KOPT-K1 (cell line): ENCODE data around the gene PLB1.

Source experiments
- H3K27ac ChIP-seq: fragments of 200-600 bp; sonication (generic); 2 replicates; pipeline ENCODE4 v1.5.1; 2016; ENCODE audit warnings: antibody characterized with exemption, mild to moderate bottlenecking, low read depth, low read length; ENCODE audit not compliant: poor library complexity, severe bottlenecking
- H3K36me3 ChIP-seq: fragments of 200-600 bp; sonication (generic); 2 replicates; pipeline ENCODE4 v1.5.1; 2017; ENCODE audit warnings: antibody characterized with exemption, mild to moderate bottlenecking, low read length, moderate library complexity; ENCODE audit not compliant: insufficient read depth
- H3K9me3 ChIP-seq: fragments of 200-600 bp; sonication (generic); 2 replicates; pipeline ENCODE4 v1.5.1; 2017; ENCODE audit warnings: antibody characterized with exemption, low read length, mild to moderate bottlenecking; ENCODE audit not compliant: insufficient read depth, poor library complexity, severe bottlenecking

The PLB1 gene

DNA sequence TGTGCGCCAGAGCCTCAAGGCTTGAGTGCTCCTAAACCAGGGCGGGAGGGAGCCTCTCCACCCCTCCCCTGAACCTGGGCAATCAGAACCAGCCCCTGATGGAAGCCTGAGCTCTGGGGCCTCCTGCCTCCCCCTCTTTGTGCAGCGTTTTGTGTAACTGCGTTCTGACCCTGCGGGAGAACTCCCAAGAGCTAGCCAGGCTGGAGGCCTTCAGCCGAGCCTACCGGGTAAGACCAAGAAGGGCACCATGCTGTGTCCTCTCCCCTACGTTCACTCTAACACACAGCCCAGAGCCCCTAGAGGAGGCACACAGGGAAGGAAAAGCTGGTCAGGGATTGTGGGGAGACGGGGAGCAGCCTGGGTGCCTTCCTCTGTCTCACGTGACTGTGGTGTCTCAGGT lies 108.0 kb downstream of the PLB1 start:
- Histone ChIP-seq H3K27ac (no peak overlapping the region), H3K9me3 (no peaks in the 10 kb centered on the region), H3K36me3 (no peaks in the 10 kb centered on the region)

GRCh38 chr2:28604284-28604843 lies 108.5 kb downstream of the PLB1 start:
- Histone ChIP-seq H3K27ac (no peak overlapping the region), H3K36me3 (no peaks in the 10 kb centered on the region), H3K9me3 (no peaks in the 10 kb centered on the region)

DNA sequence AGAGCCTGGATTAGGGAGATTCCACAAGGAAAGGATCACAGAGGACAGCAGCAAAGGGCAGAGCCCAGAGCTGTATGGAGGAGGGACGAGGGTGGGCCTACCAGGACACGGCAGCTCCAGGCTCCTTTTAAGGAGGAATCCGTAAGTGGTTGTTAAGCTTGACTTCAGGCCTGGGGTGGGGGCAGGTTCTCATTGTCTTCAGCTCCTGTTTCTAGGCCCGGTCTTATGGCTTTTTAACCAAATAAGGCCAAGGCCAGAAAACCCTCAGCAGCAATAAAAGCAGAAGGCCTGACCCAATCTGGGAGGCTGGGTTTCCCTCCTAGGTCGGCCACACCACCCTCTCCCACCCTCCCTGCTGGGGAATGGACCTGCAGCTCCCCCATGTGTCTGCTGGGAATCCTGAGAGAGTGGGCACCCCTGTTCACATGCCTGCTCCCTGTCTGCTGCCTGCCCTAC lies 111.2 kb downstream of the PLB1 start:
- Histone ChIP-seq H3K27ac (no peak overlapping the region), H3K36me3 (no peaks in the 10 kb centered on the region), H3K9me3 (no peaks in the 10 kb centered on the region)

- Histone ChIP-seq H3K9me3 (no peaks in the 10 kb centered on the region), H3K36me3 (no peaks in the 10 kb centered on the region), H3K27ac (no peak overlapping the region)
These were observed 112.1 kb downstream of the PLB1 start for GRCh38 chr2:28607730-28608499.

DNA sequence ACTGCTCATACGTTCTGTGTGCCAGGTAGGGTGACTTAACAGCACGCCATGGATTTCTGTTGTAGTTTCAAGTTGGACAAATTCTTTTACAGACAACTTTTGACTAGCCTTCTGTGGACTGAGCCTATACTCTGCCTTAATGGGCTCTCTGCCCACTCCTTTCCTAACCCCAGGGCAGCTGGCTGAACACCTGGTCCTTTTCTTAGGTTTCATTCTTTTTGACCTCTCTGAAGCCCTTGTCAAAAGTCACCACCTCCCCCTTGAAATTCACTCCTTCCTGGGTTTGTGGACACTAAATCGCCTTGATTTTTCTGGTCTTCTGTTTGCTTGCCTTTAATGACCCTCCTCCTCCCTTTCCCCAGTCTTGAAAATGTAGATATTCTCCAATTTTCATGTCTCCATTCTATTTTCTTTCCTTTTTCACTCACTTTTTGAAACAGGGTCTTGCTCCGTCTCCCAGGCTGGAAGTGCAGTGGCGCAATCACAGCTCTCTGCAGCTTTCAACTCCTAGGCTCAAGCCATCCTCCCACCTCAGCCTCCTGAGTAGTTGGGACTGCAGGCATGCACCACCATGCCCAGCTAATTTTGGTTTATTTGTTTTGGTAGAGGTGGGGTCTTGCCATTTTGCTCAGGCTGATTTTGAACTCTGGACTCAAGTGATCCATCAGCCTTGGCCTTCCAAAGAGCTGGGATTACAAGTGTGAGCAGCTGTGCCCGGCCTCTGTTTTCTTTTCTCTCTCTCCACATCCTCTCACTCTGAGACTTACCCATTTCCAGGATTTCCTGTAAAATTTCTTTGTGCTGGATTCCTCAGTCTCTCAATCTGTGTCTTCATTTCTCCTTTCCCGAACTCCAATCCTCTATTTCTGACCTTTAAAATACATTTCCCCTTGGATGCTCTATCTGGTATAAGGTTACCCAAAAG lies 112.9 kb downstream of the PLB1 start:
- Histone ChIP-seq H3K27ac (no peak overlapping the region), H3K9me3 (no peaks in the 10 kb centered on the region), H3K36me3 (no peaks in the 10 kb centered on the region)

- H3K36me3 ChIP-seq, result no peaks in the 10 kb centered on the region
- no peak overlapping the region for H3K27ac ChIP-seq
These were observed 114.8 kb downstream of the PLB1 start for GRCh38 chr2:28610583-28611201.

DNA sequence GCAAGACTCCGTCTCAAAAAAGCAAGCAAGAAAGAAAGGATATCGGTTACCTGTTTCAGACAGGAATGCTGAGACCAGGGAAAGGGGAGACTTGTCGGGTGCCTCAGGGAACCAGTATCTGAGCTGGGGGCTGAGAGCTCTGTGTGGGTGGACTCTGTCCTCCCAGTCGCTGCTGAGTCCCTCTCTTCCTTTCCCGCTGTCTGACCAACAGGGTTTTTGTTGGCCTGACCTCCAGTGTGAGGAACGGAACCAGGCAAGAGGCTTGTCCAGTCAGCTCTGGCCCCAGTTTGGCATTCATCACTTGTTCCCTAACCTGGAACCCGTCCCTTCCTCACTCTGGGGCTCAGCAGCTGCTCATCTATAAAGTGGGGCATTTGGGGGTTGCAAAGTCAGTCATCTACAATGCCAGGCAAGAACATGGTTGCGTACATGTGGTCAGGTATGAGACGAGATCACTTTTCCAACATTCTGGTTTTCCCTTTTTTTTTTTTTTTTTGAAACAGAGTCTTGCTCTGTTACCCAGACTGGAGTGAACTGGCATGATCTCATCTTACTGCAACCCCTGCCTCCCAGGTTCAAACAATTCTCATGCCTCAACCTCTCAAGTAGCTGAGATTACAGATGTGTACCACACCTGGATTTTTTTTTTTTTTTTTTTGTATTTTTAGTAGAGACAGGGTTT lies 116.4 kb downstream of the PLB1 start:
- no peaks in the 10 kb centered on the region for H3K36me3 ChIP-seq

More at GRCh38 chr2:28610583-28611201, 114.8 kb downstream of the PLB1 start:
- H3K9me3 ChIP-seq, result no peaks in the 10 kb centered on the region

DNA sequence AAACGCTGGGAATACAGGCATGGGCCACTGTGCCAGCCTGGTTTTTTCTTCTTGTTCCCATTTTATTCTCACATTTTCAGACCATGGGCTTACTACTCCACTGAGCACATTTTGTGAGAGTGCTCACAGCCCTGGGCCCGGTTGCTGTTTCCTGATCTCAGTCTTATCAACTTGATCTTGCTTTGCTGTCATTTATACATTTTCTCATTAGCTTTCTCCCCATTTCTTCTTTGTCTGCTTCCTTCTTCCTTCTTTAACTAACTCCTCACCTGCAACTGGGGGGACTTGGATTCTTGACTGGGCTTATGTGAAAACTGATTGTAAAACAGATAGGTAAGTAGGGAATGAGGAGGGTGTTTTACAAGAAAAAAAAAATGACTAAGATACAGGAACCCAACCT lies 117.3 kb downstream of the PLB1 start:
- no peaks in the 10 kb centered on the region for H3K9me3 ChIP-seq
- peak overlapping the region; percentile 16 for H3K27ac ChIP-seq
- no peaks in the 10 kb centered on the region for H3K36me3 ChIP-seq

More for the DNA sequence above, 116.4 kb downstream of the PLB1 start:
- H3K27ac ChIP-seq, result no peak overlapping the region
- H3K9me3 ChIP-seq, result no peaks in the 10 kb centered on the region

DNA sequence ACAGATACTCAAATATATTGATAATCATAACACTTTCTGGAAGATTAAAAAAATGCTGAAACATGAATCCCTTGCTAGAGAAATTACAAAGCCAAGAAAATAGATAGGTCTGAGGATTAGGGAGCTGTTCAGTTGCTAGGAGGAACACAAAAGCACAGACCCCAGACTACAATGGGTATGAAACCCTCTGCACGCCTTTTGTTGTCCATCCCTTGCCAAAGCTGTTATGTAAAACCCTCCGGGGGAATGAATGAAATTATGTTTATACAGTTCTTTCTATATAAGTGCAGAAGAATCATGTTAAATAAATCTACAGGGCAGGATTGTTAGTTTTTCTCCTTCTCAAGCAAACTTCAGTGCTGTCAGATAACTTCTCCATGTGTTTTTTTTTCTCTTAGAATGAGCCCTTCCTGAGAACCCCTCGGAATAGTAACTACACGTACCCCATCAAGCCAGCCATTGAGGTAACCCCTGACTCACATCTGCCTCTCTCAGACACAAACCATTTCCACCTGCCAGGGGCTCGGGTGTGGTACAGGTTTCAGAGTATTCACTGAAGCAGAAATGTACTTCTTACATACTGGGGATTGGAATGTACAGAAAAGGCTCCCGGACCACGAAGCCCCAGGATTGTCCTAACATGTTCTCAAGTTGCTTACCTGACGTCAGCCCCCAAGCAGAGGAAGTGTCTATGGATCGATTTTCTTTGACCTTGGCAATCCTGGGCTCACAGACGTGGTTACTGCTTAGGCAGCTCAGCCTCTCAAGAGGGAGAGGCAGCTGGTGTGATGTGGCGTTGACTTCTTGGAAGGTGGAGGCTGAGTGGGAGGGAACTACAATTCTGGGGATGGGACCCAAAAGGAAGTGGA lies 118.0 kb downstream of the PLB1 start:
- H3K9me3 ChIP-seq, result no peaks in the 10 kb centered on the region
- no peaks in the 10 kb centered on the region for H3K36me3 ChIP-seq
- H3K27ac ChIP-seq, result peak overlapping the region; percentile 16

- H3K9me3 ChIP-seq, result no peaks in the 10 kb centered on the region
- H3K36me3 ChIP-seq, result no peaks in the 10 kb centered on the region
- no peak overlapping the region for H3K27ac ChIP-seq
These were observed 119.8 kb downstream of the PLB1 start for GRCh38 chr2:28615706-28616105.

- H3K27ac ChIP-seq, result no peak overlapping the region
- no peaks in the 10 kb centered on the region for H3K9me3 ChIP-seq
- H3K36me3 ChIP-seq, result no peaks in the 10 kb centered on the region
These were observed 120.6 kb downstream of the PLB1 start for GRCh38 chr2:28616396-28616999.

DNA sequence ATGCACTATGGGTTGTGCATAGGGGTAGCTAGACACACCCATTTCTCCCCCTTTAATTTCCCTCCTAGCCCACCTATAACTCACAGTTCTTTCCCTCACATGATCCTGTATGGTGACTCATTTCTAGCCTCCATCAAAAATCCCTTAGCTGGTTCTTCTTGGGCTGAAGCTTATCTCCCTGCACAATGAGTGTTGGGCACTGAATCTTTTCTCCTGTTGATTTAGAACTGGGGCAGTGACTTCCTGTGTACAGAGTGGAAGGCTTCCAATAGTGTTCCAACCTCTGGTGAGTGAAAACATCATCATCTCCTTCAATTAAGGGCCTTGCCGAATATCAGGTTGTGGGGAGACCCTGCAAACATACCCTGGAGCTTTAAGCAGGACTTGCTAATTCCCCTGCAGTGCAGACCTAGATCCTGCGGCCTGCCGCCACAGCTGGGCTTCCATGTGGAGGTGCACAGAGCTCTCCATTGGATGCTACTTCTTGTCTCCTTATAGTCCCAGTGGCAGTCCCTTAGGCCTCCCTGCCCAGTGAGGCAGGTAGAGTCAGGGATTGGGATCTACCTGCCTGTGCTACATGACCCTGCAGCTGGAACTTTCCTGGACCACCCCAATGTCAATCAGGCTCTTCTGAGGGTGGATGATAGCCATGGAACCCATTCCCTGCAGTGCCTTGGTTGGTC lies 121.8 kb downstream of the PLB1 start:
- H3K27ac ChIP-seq, result no peak overlapping the region
- H3K36me3 ChIP-seq, result no peaks in the 10 kb centered on the region
- no peaks in the 10 kb centered on the region for H3K9me3 ChIP-seq
